ENCODE data around the gene NADK2. TPM values are rescaled to one million over a fixed set of nuclear protein-coding genes. Genes with fewer than 3 reads are reported as not detected.

NADK2 gene
- total and polyA plus RNA-seq, 2 donors from 2014 or later: 15.4 to 27.9 TPM

DNA sequence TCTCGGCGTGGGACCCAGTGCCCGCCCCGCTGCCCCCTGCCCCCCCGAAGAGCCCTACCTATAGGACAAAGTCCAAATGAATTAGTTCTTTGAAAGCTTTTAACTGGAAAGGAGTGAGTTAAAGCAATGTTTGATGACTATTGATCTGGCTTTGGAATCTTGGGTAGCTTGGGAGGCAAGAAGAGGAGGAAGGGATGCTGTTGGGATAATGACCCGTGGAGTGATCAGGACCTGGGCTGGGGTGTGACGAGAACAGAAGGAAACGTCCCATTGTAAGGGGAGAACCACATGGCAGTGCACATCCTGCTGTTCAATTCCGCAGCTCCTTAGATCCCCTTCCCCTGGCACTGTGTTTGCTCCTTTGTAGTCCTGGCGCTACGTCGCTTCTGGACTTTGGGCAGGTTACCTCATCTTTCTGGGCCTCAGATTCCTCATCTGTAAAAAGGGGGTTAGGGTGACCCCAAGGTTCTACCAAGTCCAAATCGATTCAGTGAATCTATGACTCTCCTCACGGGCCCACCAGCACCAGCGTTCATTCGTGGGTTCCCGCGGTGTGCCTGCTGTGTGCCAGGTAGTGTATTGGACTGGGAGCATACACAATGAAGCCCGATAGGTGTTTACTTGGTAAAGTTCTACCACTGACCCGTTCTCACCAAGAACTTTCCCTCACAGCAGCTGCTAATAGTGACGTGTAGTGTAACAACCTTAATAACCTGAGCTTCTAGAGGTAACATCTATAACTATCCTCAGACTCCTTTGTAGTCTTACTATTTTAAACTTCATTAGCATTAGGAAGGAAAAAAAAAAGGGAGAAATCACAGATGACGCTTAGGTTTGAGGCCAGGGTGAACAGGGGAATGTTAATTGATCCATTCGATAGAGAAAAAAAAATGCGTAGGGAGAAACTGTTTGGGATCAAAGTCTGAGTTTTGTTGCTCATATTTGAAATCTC, 1.1 kb upstream of the NADK2 start:
- FAIRE-seq: no peak
- Histone ChIP-seq H3K36me3 (ENCODE audit: control insufficient read depth in 2 of 3, insufficient read depth in 3 of 3, low read length in 3 of 3) (no peaks in the 10 kb centered on the region), H3K4me3 (ENCODE audit: low read length in 3 of 3) (peak overlapping the region; percentile 58 to 77 (median 73)), H3K27ac (ENCODE audit: low read depth in 2 of 2, low read length in 2 of 2) (peak overlapping the region; percentile 92 to 93), H3K27me3 (ENCODE audit: control insufficient read depth, insufficient read depth, low read length) (no peaks in the 10 kb centered on the region), H3K9ac (ENCODE audit: low read length in 3 of 3) (peak overlapping the region; percentile 1 to 21 (median 14)), H3K4me1 (ENCODE audit: control insufficient read depth in 2 of 3, insufficient read depth in 2 of 3, low read depth in 1 of 3, low read length in 3 of 3) (peaks cover 4 to 22% (median 13%) of the 10 kb centered on the region in 3 donors), H3K9me3 (ENCODE audit: control insufficient read depth in 2 of 3, insufficient read depth in 1 of 3, low read length in 3 of 3) (no peaks in the 10 kb centered on the region)
- intact Hi-C loops (cut with DNase I): no loop called here
- DNase-seq: peak in 3 of 5 donors; percentile 12 to 61 (median 53)
- TF ChIP-seq, protein P1, sequence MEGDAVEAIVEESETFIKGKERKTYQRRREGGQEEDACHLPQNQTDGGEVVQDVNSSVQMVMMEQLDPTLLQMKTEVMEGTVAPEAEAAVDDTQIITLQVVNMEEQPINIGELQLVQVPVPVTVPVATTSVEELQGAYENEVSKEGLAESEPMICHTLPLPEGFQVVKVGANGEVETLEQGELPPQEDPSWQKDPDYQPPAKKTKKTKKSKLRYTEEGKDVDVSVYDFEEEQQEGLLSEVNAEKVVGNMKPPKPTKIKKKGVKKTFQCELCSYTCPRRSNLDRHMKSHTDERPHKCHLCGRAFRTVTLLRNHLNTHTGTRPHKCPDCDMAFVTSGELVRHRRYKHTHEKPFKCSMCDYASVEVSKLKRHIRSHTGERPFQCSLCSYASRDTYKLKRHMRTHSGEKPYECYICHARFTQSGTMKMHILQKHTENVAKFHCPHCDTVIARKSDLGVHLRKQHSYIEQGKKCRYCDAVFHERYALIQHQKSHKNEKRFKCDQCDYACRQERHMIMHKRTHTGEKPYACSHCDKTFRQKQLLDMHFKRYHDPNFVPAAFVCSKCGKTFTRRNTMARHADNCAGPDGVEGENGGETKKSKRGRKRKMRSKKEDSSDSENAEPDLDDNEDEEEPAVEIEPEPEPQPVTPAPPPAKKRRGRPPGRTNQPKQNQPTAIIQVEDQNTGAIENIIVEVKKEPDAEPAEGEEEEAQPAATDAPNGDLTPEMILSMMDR (IDR thresholded peaks at IDR 0.05; ENCODE audit: borderline replicate concordance, extremely low read depth, insufficient read depth): no peak

DNA sequence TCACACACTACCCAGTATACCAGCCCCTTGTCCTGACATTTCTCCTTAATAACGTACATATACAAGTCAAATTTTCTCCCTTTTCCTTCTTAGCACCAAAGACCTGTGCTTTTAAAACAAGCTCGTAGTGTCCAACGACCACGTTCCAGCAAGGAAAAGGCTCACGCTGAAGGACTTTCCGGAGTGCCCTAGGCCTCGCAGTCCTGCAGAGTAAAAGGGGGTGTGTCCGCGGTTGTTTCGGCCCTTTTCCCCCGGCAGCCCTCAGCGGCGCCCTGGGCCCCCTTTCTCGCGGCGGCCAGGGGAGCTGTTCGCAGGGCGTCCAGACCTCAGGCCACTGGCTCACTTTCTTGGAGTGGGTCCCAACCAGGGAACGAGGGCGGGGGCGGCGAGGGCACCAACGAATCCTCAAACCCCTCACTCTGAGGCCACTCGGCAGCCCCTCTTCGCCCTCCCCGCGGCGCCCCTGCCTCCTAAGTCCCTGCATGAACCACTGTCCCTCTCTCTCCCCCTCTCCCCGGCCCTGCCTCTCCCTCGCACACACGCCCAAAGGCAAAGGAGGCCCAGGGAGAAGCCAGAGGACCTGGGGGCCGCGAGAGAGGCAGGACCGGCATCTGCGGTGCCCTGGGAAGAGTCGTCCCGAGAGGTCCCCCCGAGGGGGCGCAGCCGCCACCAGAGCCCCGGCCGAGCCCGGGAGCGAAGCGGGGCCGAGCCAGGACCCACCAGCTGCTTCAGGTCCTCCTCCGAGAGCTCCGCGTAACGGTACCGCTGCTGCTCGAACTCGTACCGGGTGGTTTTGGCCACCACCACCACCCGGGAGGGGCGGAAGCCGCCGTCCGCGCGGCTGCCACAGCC, 720 bp downstream of the NADK2 start:
- peak overlapping the region; percentile 92 to 93 for H3K27ac ChIP-seq (ENCODE audit: low read depth in 2 of 2, low read length in 2 of 2)
- FAIRE-seq: no peak
- H3K4me3 ChIP-seq (ENCODE audit: low read length in 3 of 3): peak overlapping the region; percentile 77 to 78 (median 78)
- TF ChIP-seq, protein P1 (IDR thresholded peaks at IDR 0.05; ENCODE audit: borderline replicate concordance, extremely low read depth, insufficient read depth): no peak
- no peaks in the 10 kb centered on the region for H3K9me3 ChIP-seq (ENCODE audit: control insufficient read depth in 2 of 3, insufficient read depth in 1 of 3, low read length in 3 of 3)
- intact Hi-C loops (cut with DNase I): no loop called here
- peak overlapping the region; percentile 59 to 98 (median 80) for H3K9ac ChIP-seq (ENCODE audit: low read length in 3 of 3)
- peak; percentile 76 to 89 (median 86) for DNase-seq
- no peaks in the 10 kb centered on the region for H3K36me3 ChIP-seq (ENCODE audit: control insufficient read depth in 2 of 3, insufficient read depth in 3 of 3, low read length in 3 of 3)
- H3K4me1 ChIP-seq (ENCODE audit: control insufficient read depth in 2 of 3, insufficient read depth in 2 of 3, low read depth in 1 of 3, low read length in 3 of 3): peaks cover 4 to 22% (median 13%) of the 10 kb centered on the region in 3 donors
- no peaks in the 10 kb centered on the region for H3K27me3 ChIP-seq (ENCODE audit: control insufficient read depth, insufficient read depth, low read length)

DNA sequence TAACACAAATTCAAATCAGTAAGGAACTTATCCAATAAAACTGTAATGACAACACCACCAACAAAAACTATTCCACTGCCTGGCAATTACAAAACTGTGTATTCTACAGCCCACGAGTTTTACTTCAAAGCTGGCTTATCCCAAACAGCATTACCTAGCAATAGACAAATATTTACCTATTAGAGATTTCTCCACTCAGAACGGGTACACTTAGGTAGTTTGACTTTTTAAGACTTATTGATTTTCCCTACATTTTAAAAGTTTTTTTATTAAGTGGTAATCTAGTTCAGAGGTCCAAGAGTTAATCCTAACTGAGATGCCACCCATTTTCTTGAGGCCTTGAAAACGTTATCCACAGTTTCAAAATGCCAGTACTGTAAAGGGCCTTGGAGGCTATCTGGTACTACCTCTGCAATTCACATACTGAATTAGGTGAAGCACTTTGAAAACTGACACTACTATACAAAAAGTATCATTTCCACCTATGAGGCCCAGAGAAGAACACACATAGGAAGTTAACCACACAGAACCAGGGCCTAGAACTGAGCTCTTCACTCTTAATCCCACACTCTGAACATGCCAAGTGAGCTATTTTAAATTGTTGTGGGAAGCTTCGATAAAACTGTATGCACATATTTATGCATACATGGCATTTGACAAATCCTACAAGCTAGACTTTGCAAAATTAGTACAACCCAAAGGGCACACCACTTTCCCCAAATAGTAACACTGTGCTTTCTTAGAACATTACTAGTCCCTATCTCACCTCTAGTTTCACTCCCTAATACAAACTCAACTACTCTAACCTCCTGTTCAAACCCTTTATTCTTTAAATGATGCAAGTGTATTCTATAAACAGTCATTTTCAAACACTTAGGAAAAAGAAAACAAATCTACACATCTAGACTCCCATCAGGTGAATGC, 2.1 kb downstream of the NADK2 start:
- H3K27me3 ChIP-seq (ENCODE audit: control insufficient read depth, insufficient read depth, low read length): no peaks in the 10 kb centered on the region
- intact Hi-C loops (cut with DNase I): no loop called here
- H3K4me3 ChIP-seq (ENCODE audit: low read length in 3 of 3): peak overlapping the region in 2 of 3 donors; percentile 77 to 78
- peak overlapping the region; percentile 5 to 80 (median 50) for H3K9ac ChIP-seq (ENCODE audit: low read length in 3 of 3)
- peak overlapping the region in 1 of 2 donors; percentile 26 for H3K27ac ChIP-seq (ENCODE audit: low read depth in 2 of 2, low read length in 2 of 2)
- peaks cover 4 to 22% (median 13%) of the 10 kb centered on the region in 3 donors for H3K4me1 ChIP-seq (ENCODE audit: control insufficient read depth in 2 of 3, insufficient read depth in 2 of 3, low read depth in 1 of 3, low read length in 3 of 3)
- DNase-seq: peak in 1 of 5 donors; percentile 3
- H3K36me3 ChIP-seq (ENCODE audit: control insufficient read depth in 2 of 3, insufficient read depth in 3 of 3, low read length in 3 of 3): no peaks in the 10 kb centered on the region
- FAIRE-seq: no peak
- TF ChIP-seq, protein P1 (IDR thresholded peaks at IDR 0.05; ENCODE audit: borderline replicate concordance, extremely low read depth, insufficient read depth): no peak
- no peaks in the 10 kb centered on the region for H3K9me3 ChIP-seq (ENCODE audit: control insufficient read depth in 2 of 3, insufficient read depth in 1 of 3, low read length in 3 of 3)
